ENCODE measurements around the gene RPUSD3. TPM values are rescaled to one million over a fixed set of nuclear protein-coding genes. Genes with fewer than 3 reads are reported as not detected.
A peak's percentile ranks its signal among the peaks of the same experiment; 100 is the strongest.
"Not testable (repeated sequence)": the region's sequence is repeated elsewhere in the genome, so short reads cannot be mapped to it uniquely, and the experiment has no call there.

RPUSD3 gene
- polyA plus RNA-seq (2013, experiment 1 of 2; ENCODE audit: insufficient read length), result 27.9 TPM
- 32.8 TPM for polyA plus RNA-seq (2013, experiment 2 of 2; ENCODE audit: insufficient read length)

- DNase-seq, result peak; percentile 96
Observed at GRCh38 chr3:9843715-9844438, at the start of gene RPUSD3. Gene RPUSD3, minus strand, starts transcription at chr3:9844008. Its CDS starts 18 bp downstream, at chr3:9843990.

GRCh38 chr3:9891072-9891622 is 47.3 kb upstream of the RPUSD3 start:
- no peak for DNase-seq

- peak; percentile 90 for DNase-seq
Observed at GRCh38 chr3:9890249-9891071, 46.7 kb upstream of the RPUSD3 start, which contains the start of gene JAGN1. Gene JAGN1, plus strand, starts transcription at chr3:9890610. Its CDS starts 113 bp downstream, at chr3:9890723.

GRCh38 chr3:9889405-9889804 is 45.6 kb upstream of the RPUSD3 start:
- DNase-seq, result no peak

GRCh38 chr3:9888540-9888939 is 44.7 kb upstream of the RPUSD3 start:
- DNase-seq, result no peak

- DNase-seq, result no peak
Observed at GRCh38 chr3:9887480-9887879, 43.7 kb upstream of the RPUSD3 start.

GRCh38 chr3:9886328-9886727 is 42.5 kb upstream of the RPUSD3 start:
- DNase-seq, result no peak

GRCh38 chr3:9884555-9885165 is 40.9 kb upstream of the RPUSD3 start:
- DNase-seq, result peak; percentile 82

- peak; percentile 29 for DNase-seq
Observed at GRCh38 chr3:9883706-9884554, 40.1 kb upstream of the RPUSD3 start.

- no peak for DNase-seq
Observed at GRCh38 chr3:9881441-9881840, 37.6 kb upstream of the RPUSD3 start.

GRCh38 chr3:9879830-9880549 is 36.2 kb upstream of the RPUSD3 start, which contains the start of gene CIDEC:
Gene CIDEC, minus strand, starts transcription at chr3:9880253. Its CDS starts 1,767 bp downstream, at chr3:9878486.
- DNase-seq, result no peak

GRCh38 chr3:9878700-9879099 is 34.9 kb upstream of the RPUSD3 start:
- no peak for DNase-seq

GRCh38 chr3:9876991-9877390 is 33.2 kb upstream of the RPUSD3 start:
- DNase-seq, result no peak

- not testable (repeated sequence) for DNase-seq
Observed at GRCh38 chr3:9876255-9876654, 32.4 kb upstream of the RPUSD3 start.

GRCh38 chr3:9875448-9875847 is 31.6 kb upstream of the RPUSD3 start:
- no peak for DNase-seq

GRCh38 chr3:9872067-9872466 is 28.3 kb upstream of the RPUSD3 start:
- DNase-seq, result not testable (repeated sequence)

GRCh38 chr3:9870978-9871377 is 27.2 kb upstream of the RPUSD3 start:
- DNase-seq, result peak; percentile 75

- no peak for DNase-seq
Observed at GRCh38 chr3:9869955-9870354, 26.1 kb upstream of the RPUSD3 start.

- no peak for DNase-seq
Observed at GRCh38 chr3:9867106-9867505, 23.3 kb upstream of the RPUSD3 start.

GRCh38 chr3:9866639-9867038 is 22.8 kb upstream of the RPUSD3 start:
- DNase-seq, result no peak

- DNase-seq, result not testable (repeated sequence)
Observed at GRCh38 chr3:9865125-9865637, 21.4 kb upstream of the RPUSD3 start.
